GM12801 (cell line): ENCODE data around the gene ATRN.

Experiments
- CTCF ChIP-seq: IDR thresholded peaks from one replicate; pipeline ENCODE4 v1.5.1; 2011; ENCODE audit warnings: control low read depth; ENCODE audit not compliant: insufficient read length; ENCODE audit errors: extremely low read depth

The ATRN gene

GRCh38 chr20:3479759-3480615 lies 9.2 kb downstream of the ATRN start:
- no peak for TF ChIP-seq CTCF

- TF ChIP-seq CTCF = no peak
Measured at GRCh38 chr20:3483309-3483708, 12.5 kb downstream of the ATRN start.

- TF ChIP-seq CTCF = no peak
Measured at GRCh38 chr20:3483784-3484183, 13.0 kb downstream of the ATRN start.

- TF ChIP-seq CTCF = no peak
Measured at GRCh38 chr20:3485913-3486312, 15.1 kb downstream of the ATRN start.

- TF ChIP-seq CTCF = no peak
Measured at GRCh38 chr20:3486850-3487249, 16.0 kb downstream of the ATRN start.

GRCh38 chr20:3492669-3493068 lies 21.9 kb downstream of the ATRN start:
- no peak for TF ChIP-seq CTCF

GRCh38 chr20:3494218-3494617 lies 23.4 kb downstream of the ATRN start:
- no peak for TF ChIP-seq CTCF
